HT1080 (cell line): ENCODE measurements around the gene PCDHB9. TPM values are rescaled to one million over a fixed set of nuclear protein-coding genes. Genes with fewer than 3 reads are reported as not detected.
"Not testable (repeated sequence)": the region's sequence is repeated elsewhere in the genome, so short reads cannot be mapped to it uniquely, and the experiment has no call there.

Experiments used
- DNase-seq: peaks from one replicate; pipeline ENCODE4 v3.0.0-alpha.2; 2015; ENCODE audit warnings: low read depth
- total RNA-seq: library from RNA; depleted of rRNA; stranded (reverse); fragments of >200 nt; shearing (Covaris generic); gene quantifications from 2 replicates; pipeline ENCODE4 v1.2.3, GENCODE V29; 2014; rRNA removed

The PCDHB9 gene
- total RNA-seq, 1 experiment from 2014 or later = not detected

- DNase-seq = not testable (repeated sequence)
These were observed 49.0 kb downstream of the PCDHB9 start for GRCh38 chr5:141235922-141236321.

GRCh38 chr5:141236516-141237313 is 49.8 kb downstream of the PCDHB9 start:
- no peak for DNase-seq

Other genes starting within 250 kb of the PCDHB9 start
- gene PCDHAC2, start 220.7 kb upstream of the PCDHB9 start, total RNA-seq = not detected in 2 replicates
- gene PCDHB1, start 135.8 kb upstream of the PCDHB9 start, total RNA-seq = not detected in 2 replicates
- gene PCDHB2, start 92.5 kb upstream of the PCDHB9 start, total RNA-seq = 0.37 and 0.43 TPM in 2 replicates
- 0.03 TPM in 1 of 2 replicates, not detected in the other for gene PCDHB3, start 86.7 kb upstream of the PCDHB9 start, total RNA-seq
- not detected in 2 replicates for gene PCDHB4, start 65.3 kb upstream of the PCDHB9 start, total RNA-seq
- gene PCDHB5, start 52.0 kb upstream of the PCDHB9 start, total RNA-seq = 0.10 and 0.90 TPM in 2 replicates
- gene PCDHB6, start 37.1 kb upstream of the PCDHB9 start, total RNA-seq = 0.13 and 0.27 TPM in 2 replicates
- 0.05 TPM in 1 of 2 replicates, not detected in the other for gene PCDHB7, start 14.5 kb upstream of the PCDHB9 start, total RNA-seq
- gene PCDHB8, start 9.4 kb upstream of the PCDHB9 start, total RNA-seq = not detected in 2 replicates
- 0.03 TPM in 1 of 2 replicates, not detected in the other for gene PCDHB16, start 4.8 kb upstream of the PCDHB9 start, total RNA-seq
- gene PCDHB10, start 5.2 kb downstream of the PCDHB9 start, total RNA-seq = 0.11 TPM in 1 of 2 replicates, not detected in the other
- not detected in 2 replicates for gene PCDHB11, start 12.5 kb downstream of the PCDHB9 start, total RNA-seq
- gene PCDHB12, start 21.6 kb downstream of the PCDHB9 start, total RNA-seq = not detected in 2 replicates
- gene PCDHB13, start 26.8 kb downstream of the PCDHB9 start, total RNA-seq = 0.06 TPM in 1 of 2 replicates, not detected in the other
- 0.03 and 0.08 TPM in 2 replicates for gene PCDHB14, start 36.2 kb downstream of the PCDHB9 start, total RNA-seq
- 0.03 and 0.10 TPM in 2 replicates for gene PCDHB15, start 58.2 kb downstream of the PCDHB9 start, total RNA-seq
- not detected in 2 replicates for gene SLC25A2, start 116.9 kb downstream of the PCDHB9 start, total RNA-seq
- 42.6 and 48.1 TPM in 2 replicates for gene TAF7, start 133.6 kb downstream of the PCDHB9 start, total RNA-seq
- 0.07 and 0.32 TPM in 2 replicates for gene PCDHGA1, start 143.4 kb downstream of the PCDHB9 start, total RNA-seq
- gene PCDHGA2, start 151.6 kb downstream of the PCDHB9 start, total RNA-seq = 0.27 and 0.84 TPM in 2 replicates
- gene PCDHGA3, start 156.7 kb downstream of the PCDHB9 start, total RNA-seq = 0.10 and 0.14 TPM in 2 replicates
- gene PCDHGB1, start 162.9 kb downstream of the PCDHB9 start, total RNA-seq = 0.53 and 1.4 TPM in 2 replicates
- 0.71 and 0.73 TPM in 2 replicates for gene PCDHGA4, start 167.9 kb downstream of the PCDHB9 start, total RNA-seq
- gene PCDHGB2, start 172.8 kb downstream of the PCDHB9 start, total RNA-seq = 0.69 and 0.77 TPM in 2 replicates
- 0.07 and 0.21 TPM in 2 replicates for gene PCDHGA5, start 177.0 kb downstream of the PCDHB9 start, total RNA-seq
- 0.80 and 1.5 TPM in 2 replicates for gene PCDHGB3, start 183.1 kb downstream of the PCDHB9 start, total RNA-seq
- gene PCDHGA6, start 186.7 kb downstream of the PCDHB9 start, total RNA-seq = 0.20 and 1.2 TPM in 2 replicates
- 0.03 and 0.11 TPM in 2 replicates for gene PCDHGA7, start 195.6 kb downstream of the PCDHB9 start, total RNA-seq
- gene PCDHGB4, start 200.5 kb downstream of the PCDHB9 start, total RNA-seq = 9.9 and 10.2 TPM in 2 replicates
- 0.17 and 0.61 TPM in 2 replicates for gene PCDHGA8, start 205.5 kb downstream of the PCDHB9 start, total RNA-seq
- 0.37 and 0.55 TPM in 2 replicates for gene PCDHGB5, start 210.8 kb downstream of the PCDHB9 start, total RNA-seq
- 0.23 and 0.29 TPM in 2 replicates for gene PCDHGA9, start 215.6 kb downstream of the PCDHB9 start, total RNA-seq
- 0.10 and 0.20 TPM in 2 replicates for gene PCDHGB6, start 220.9 kb downstream of the PCDHB9 start, total RNA-seq
- 0.80 and 0.90 TPM in 2 replicates for gene PCDHGA10, start 225.8 kb downstream of the PCDHB9 start, total RNA-seq
- 0.47 and 0.53 TPM in 2 replicates for gene PCDHGB7, start 230.5 kb downstream of the PCDHB9 start, total RNA-seq
- gene PCDHGA11, start 233.9 kb downstream of the PCDHB9 start, total RNA-seq = 0.42 and 0.50 TPM in 2 replicates
- gene PCDHGA12, start 243.3 kb downstream of the PCDHB9 start, total RNA-seq = 0.66 and 0.70 TPM in 2 replicates